Measurements from ENCODE around the gene OTOS.

The OTOS gene

GRCh38 chr2:240166761-240167587 lies 26.5 kb upstream of the OTOS start:
- no peak for DNase-seq

- no peak for DNase-seq
Observed at GRCh38 chr2:240166191-240166590, 25.7 kb upstream of the OTOS start.

GRCh38 chr2:240165661-240166060 lies 25.2 kb upstream of the OTOS start:
- no peak for DNase-seq

- no peak for DNase-seq
Observed at GRCh38 chr2:240165034-240165433, 24.6 kb upstream of the OTOS start.

- no peak for DNase-seq
Observed at GRCh38 chr2:240164586-240164985, 24.1 kb upstream of the OTOS start.

GRCh38 chr2:240163844-240164574 lies 23.6 kb upstream of the OTOS start:
- DNase-seq = no peak

- DNase-seq = no peak
Observed at GRCh38 chr2:240162939-240163714, 22.7 kb upstream of the OTOS start.

GRCh38 chr2:240162531-240162930 lies 22.1 kb upstream of the OTOS start:
- no peak for DNase-seq

- DNase-seq = no peak
Observed at GRCh38 chr2:240162032-240162431, 21.6 kb upstream of the OTOS start.

- no peak for DNase-seq
Observed at GRCh38 chr2:240161087-240161750, 20.8 kb upstream of the OTOS start.

- no peak for DNase-seq
Observed at GRCh38 chr2:240160291-240161086, 20.0 kb upstream of the OTOS start.

GRCh38 chr2:240159251-240159839 lies 18.9 kb upstream of the OTOS start:
- DNase-seq = no peak

- DNase-seq = no peak
Observed at GRCh38 chr2:240157147-240157470, 16.7 kb upstream of the OTOS start.

- no peak for DNase-seq
Observed at GRCh38 chr2:240156435-240157146, 16.1 kb upstream of the OTOS start.

GRCh38 chr2:240155745-240156390 lies 15.4 kb upstream of the OTOS start:
- DNase-seq = no peak

- no peak for DNase-seq
Observed at GRCh38 chr2:240155048-240155744, 14.7 kb upstream of the OTOS start.

- no peak for DNase-seq
Observed at GRCh38 chr2:240154606-240155005, 14.1 kb upstream of the OTOS start.

GRCh38 chr2:240153418-240153817 lies 13.0 kb upstream of the OTOS start:
- DNase-seq = no peak

- no peak for DNase-seq
Observed at GRCh38 chr2:240151477-240152031, 11.1 kb upstream of the OTOS start.
